SU-DHL-6 (cell line): ENCODE measurements around the gene MYBPH.

Experiments used
- H2AFZ ChIP-seq: fragments of 200-600 bp; sonication (generic); 2 replicates; pipeline ENCODE4 v1.6.1; 2014; ENCODE audit warnings: low read depth, mild to moderate bottlenecking, moderate library complexity, mixed read lengths, antibody characterized with exemption, low read length; ENCODE audit not compliant: severe bottlenecking
- H3F3A ChIP-seq: fragments of 200-600 bp; shearing (Covaris generic); 2 replicates; pipeline ENCODE4 v1.6.0; 2016; ENCODE audit warnings: antibody characterized with exemption, mild to moderate bottlenecking; ENCODE audit not compliant: insufficient read depth
- H3K27ac ChIP-seq: fragments of 200-600 bp; sonication (generic); 2 replicates; pipeline ENCODE4 v1.5.1; 2016; ENCODE audit warnings: low read depth, mild to moderate bottlenecking, low read length, moderate library complexity, mixed read lengths
- H3K27me3 ChIP-seq: fragments of 200-600 bp; sonication (generic), shearing (Covaris generic); 2 replicates; pipeline ENCODE4 v1.6.0; 2014; ENCODE audit warnings: mild to moderate bottlenecking, low read length
- H3K36me3 ChIP-seq: fragments of 200-600 bp; sonication (generic); 2 replicates; pipeline ENCODE4 v1.6.1; 2014; ENCODE audit warnings: mild to moderate bottlenecking, low read length, mixed read lengths
- H3K4me2 ChIP-seq: fragments of 300-600, 200-600 bp; shearing (Covaris generic), sonication (generic); 2 replicates; pipeline ENCODE4 v1.6.0; 2014; ENCODE audit warnings: low read length, low read depth, mild to moderate bottlenecking; ENCODE audit not compliant: poor library complexity, severe bottlenecking
- H3K4me3 ChIP-seq: fragments of 200-600 bp; sonication (generic); 2 replicates; pipeline ENCODE4 v1.5.1; 2014; ENCODE audit warnings: antibody characterized with exemption, low read length, mild to moderate bottlenecking, mixed read lengths; ENCODE audit not compliant: insufficient read depth, poor library complexity, severe bottlenecking
- H3K79me2 ChIP-seq: fragments of 200-600 bp; sonication (generic); 2 replicates; pipeline ENCODE4 v1.6.1; 2014; ENCODE audit warnings: mild to moderate bottlenecking, low read length, moderate library complexity; ENCODE audit not compliant: insufficient read depth
- H3K9ac ChIP-seq: fragments of 200-600 bp; sonication (generic); 2 replicates; pipeline ENCODE4 v1.7.0; 2014; ENCODE audit warnings: mild to moderate bottlenecking, low read length
- H3K9me2 ChIP-seq: fragments of 200-600 bp; sonication (generic); replicated peaks from 2 replicates; pipeline ENCODE4 v1.6.1; 2014; ENCODE audit warnings: low read length; ENCODE audit not compliant: insufficient read depth
- H3K9me3 ChIP-seq: fragments of 200-600 bp; sonication (generic); 2 replicates; pipeline ENCODE4 v1.6.1; 2014; ENCODE audit warnings: low read length, mixed read lengths; ENCODE audit not compliant: insufficient read depth
- H4K20me1 ChIP-seq: fragments of 200-600 bp; sonication (generic); 2 replicates; pipeline ENCODE4 v1.6.1; 2014; ENCODE audit warnings: low read depth, mild to moderate bottlenecking, antibody characterized with exemption, low read length, moderate library complexity, mixed read lengths
- CTCF ChIP-seq: fragments of 200-600 bp; sonication (generic); IDR thresholded peaks from one replicate; pipeline ENCODE4 v1.5.1; 2017; ENCODE audit warnings: antibody characterized with exemption, mild to moderate bottlenecking, low read length, moderate library complexity; ENCODE audit not compliant: insufficient read depth, poor library complexity, severe bottlenecking
- EZH2phosphoT487 ChIP-seq: fragments of 200-600 bp; sonication (generic), shearing (Covaris generic); conservative IDR thresholded peaks from 2 replicates; pipeline ENCODE4 v1.6.1; 2018; ENCODE audit warnings: mild to moderate bottlenecking, antibody characterized with exemption, low read length, moderate library complexity, mixed read lengths

The MYBPH gene

GRCh38 chr1:203153051-203153988, 22.3 kb downstream of the MYBPH start:
- H3K9ac ChIP-seq: no peak overlapping the region
- H3K27ac ChIP-seq: no peak overlapping the region

GRCh38 chr1:203152158-203153034, 23.2 kb downstream of the MYBPH start:
- H3K9ac ChIP-seq: no peak overlapping the region
- H3K4me2 ChIP-seq: no peak overlapping the region

More at GRCh38 chr1:203153051-203153988, 22.3 kb downstream of the MYBPH start:
- Histone ChIP-seq H3K79me2 (no peaks in the 10 kb centered on the region), H4K20me1 (no peaks in the 10 kb centered on the region), H3K9me3 (no peaks in the 10 kb centered on the region), H3K4me2 (no peak overlapping the region), H2AFZ (no peak overlapping the region), H3K9me2 (no peaks in the 10 kb centered on the region), H3F3A (no peaks in the 10 kb centered on the region), H3K27me3 (no peaks in the 10 kb centered on the region; the same call in 1 of the 2 replicates), H3K36me3 (no peaks in the 10 kb centered on the region), H3K4me3 (no peak overlapping the region)
- TF ChIP-seq CTCF (no peak), EZH2phosphoT487 (no peak)

More at GRCh38 chr1:203152158-203153034, 23.2 kb downstream of the MYBPH start:
- Histone ChIP-seq H3K27ac (no peak overlapping the region), H4K20me1 (no peaks in the 10 kb centered on the region), H3K27me3 (no peaks in the 10 kb centered on the region), H3F3A (no peaks in the 10 kb centered on the region), H3K9me3 (no peaks in the 10 kb centered on the region), H3K4me3 (no peak overlapping the region), H3K79me2 (no peaks in the 10 kb centered on the region), H3K36me3 (no peaks in the 10 kb centered on the region), H3K9me2 (no peaks in the 10 kb centered on the region), H2AFZ (no peak overlapping the region)
- TF ChIP-seq CTCF (no peak), EZH2phosphoT487 (no peak)
